ENCODE measurements around the gene WBP1.

- TF ChIP-seq CSDC2 (CRISPR knock-in tag; IDR thresholded peaks at IDR 0.05) (no peak), CREB5 (CRISPR knock-in tag; IDR thresholded peaks at IDR 0.05; ENCODE audit: low read depth) (no peak), PATZ1 (CRISPR knock-in tag; IDR thresholded peaks at IDR 0.05; ENCODE audit: borderline replicate concordance) (no peak), ZFP3 (CRISPR knock-in tag; IDR thresholded peaks at IDR 0.05) (no peak), ZC3H10 (CRISPR knock-in tag; IDR thresholded peaks at IDR 0.05) (no peak), TCF4 (CRISPR knock-in tag; IDR thresholded peaks at IDR 0.05; ENCODE audit: borderline replicate concordance) (no peak), BACH2 (CRISPR knock-in tag; IDR thresholded peaks at IDR 0.05; ENCODE audit: borderline replicate concordance) (no peak), OSR1 (CRISPR knock-in tag; IDR thresholded peaks at IDR 0.05) (no peak)
These were observed 30.7 kb upstream of the WBP1 start for GRCh38 chr2:74427551-74427950.
